Esophagus muscularis mucosa (tissue), 4 donors: ENCODE measurements around the gene KLRG1.

ENCODE experiments used
- CTCF ChIP-seq, 3 experiments: fragments of 200-600 bp in 2 of 3; fragments of 450-650 bp in 1 of 3; sonication (generic) in 2 of 3; IDR thresholded peaks; one replicate each; pipeline ENCODE4 v1.5.1; 2017 to 2019; ENCODE audit warnings: antibody characterized with exemption in 3 of 3, mild to moderate bottlenecking in 2 of 3, moderate library complexity in 1 of 3
- EP300 ChIP-seq: sonication (generic); formaldehyde crosslinking; IDR thresholded peaks from one replicate; pipeline ENCODE4 v1.6.1; 2017; ENCODE audit warnings: antibody characterized with exemption
- POLR2A ChIP-seq: fragments of 450-650 bp; IDR thresholded peaks from one replicate; pipeline ENCODE4 v1.6.1; 2017; ENCODE audit warnings: antibody characterized with exemption, moderate library complexity, mild to moderate bottlenecking, low read depth
- POLR2AphosphoS5 ChIP-seq, 2 donors: sonication (generic); formaldehyde crosslinking; IDR thresholded peaks; one replicate each; pipeline ENCODE4 v1.6.1; 2017; ENCODE audit warnings: antibody characterized with exemption in 2 of 2

- no peak for TF ChIP-seq CTCF (IDR thresholded peaks at IDR 0.05)
- no peak for TF ChIP-seq POLR2A
- no peak for TF ChIP-seq POLR2AphosphoS5 (IDR thresholded peaks at IDR 0.05)
- TF ChIP-seq EP300, result no peak
Measured at GRCh38 chr12:8968761-8969160, 20.6 kb upstream of the KLRG1 start.
